K562 (cell line): Measurements from ENCODE around the gene POLR1A. TPM values are rescaled to one million over a fixed set of nuclear protein-coding genes. Genes with fewer than 3 reads are reported as not detected.
A peak's percentile ranks its signal among the peaks of the same experiment; 100 is the strongest.

Experiments used
- ATAC-seq: fragments of 200-7000 bp; cut with Tn5 transposase; 3 replicates; pipeline ENCODE4 v1.9.1; 2020; ENCODE audit warnings: moderate library complexity
- BruUV-seq: library from RNA; stranded (reverse); fragments of 400-500 nt; replicated peaks from 2 replicates; lab custom pipeline; 2021; lab: Mats Ljungman, UMichigan
- CTCF ChIA-PET: fragments of 300-600 bp; formaldehyde crosslinking; extraction: SDS; loops from one replicate; lab custom pipeline; 2021; ENCODE audit warnings: low intra/inter-chr PET ratio; lab: Yijun Ruan, JAX
- POLR2A ChIA-PET: fragments of 300-600, 350-650 bp; sonication (Branson Sonifier 250); formaldehyde crosslinking; extraction: SDS; loops from one replicate; lab custom pipeline; 2021; ENCODE audit warnings: antibody characterized with exemption, inconsistent platforms; lab: Yijun Ruan, JAX
- DNase-seq, 4 experiments: peaks; one replicate each; pipeline versions ENCODE4 v3.0.0 to v3.0.0-alpha.2; 2011 to 2018; ENCODE audit warnings: low spot score in 3 of 4, mixed read lengths in 3 of 4; ENCODE audit errors: extremely low read depth in 1 of 4
- FAIRE-seq: peaks from 2 replicates; lab custom pipeline; 2011; peaks lifted over from hg19 to GRCh38; lab: Jason Lieb, UNC
- H2AFZ ChIP-seq: 2 replicates; pipeline ENCODE4 v1.6.0; 2011; ENCODE audit warnings: low read depth, low read length, control low read depth, inconsistent platforms
- H3K27ac ChIP-seq: fragments of 200-600 bp; 3 replicates; pipeline ENCODE4 v1.8.0; 2011; ENCODE audit warnings: low read depth, mild to moderate bottlenecking, control low read depth, inconsistent platforms, low read length, moderate library complexity, mixed read lengths; ENCODE audit errors: extremely low read depth
- H3K27me3 ChIP-seq, 2 experiments: fragments of 300-600 bp in 1 of 2; 2 replicates in 1 of 2; 3 replicates in 1 of 2; pipeline versions ENCODE4 v1.6.0 to v1.8.0; 2011; ENCODE audit warnings: inconsistent platforms in 2 of 2, low read length in 2 of 2, mild to moderate bottlenecking in 1 of 2, mixed read lengths in 1 of 2, moderate library complexity in 1 of 2; ENCODE audit not compliant: control insufficient read depth in 2 of 2, insufficient read depth in 2 of 2
- H3K36me3 ChIP-seq: fragments of 300-600 bp; 3 replicates; pipeline ENCODE4 v1.8.0; 2011; ENCODE audit warnings: mild to moderate bottlenecking, low read length, inconsistent platforms; ENCODE audit not compliant: control insufficient read depth, insufficient read depth
- H3K4me1 ChIP-seq, 2 experiments: fragments of 200-600 bp in 1 of 2; replicated peaks in 1 of 2; 2 replicates in 1 of 2; 3 replicates in 1 of 2; pipeline versions ENCODE4 v1.5.1 to v1.8.0; 2011; ENCODE audit warnings: inconsistent platforms in 2 of 2, low read length in 2 of 2, mild to moderate bottlenecking in 1 of 2, mixed read lengths in 1 of 2, moderate library complexity in 1 of 2; ENCODE audit not compliant: control insufficient read depth in 2 of 2, insufficient read depth in 2 of 2
- H3K4me2 ChIP-seq: 2 replicates; pipeline ENCODE4 v1.6.1; 2011; ENCODE audit warnings: low read length, control low read depth, inconsistent platforms, mixed read lengths; ENCODE audit not compliant: insufficient read depth
- H3K4me3 ChIP-seq: fragments of 200-600 bp; sonication (generic), shearing (Covaris generic); 2 replicates; pipeline ENCODE4 v1.5.1; 2016; ENCODE audit warnings: control low read depth, inconsistent platforms
- H3K79me2 ChIP-seq: fragments of 200-600 bp; 3 replicates; pipeline ENCODE4 v1.8.0; 2011; ENCODE audit warnings: low read length, inconsistent platforms; ENCODE audit not compliant: control insufficient read depth, insufficient read depth
- H3K9ac ChIP-seq, 2 experiments: 2 replicates each; pipeline versions ENCODE4 v1.6.0 to v1.6.1; 2011; ENCODE audit warnings: low read depth in 2 of 2, low read length in 2 of 2, control low read depth in 1 of 2, inconsistent platforms in 1 of 2, mild to moderate bottlenecking in 1 of 2, mixed read lengths in 1 of 2; ENCODE audit not compliant: insufficient read depth in 1 of 2
- H3K9me1 ChIP-seq: one replicate; pipeline ENCODE4 v1.6.0; 2011; ENCODE audit warnings: inconsistent platforms, mild to moderate bottlenecking, low read length, moderate library complexity; ENCODE audit not compliant: control insufficient read depth, insufficient read depth
- H3K9me3 ChIP-seq: replicated peaks from 2 replicates; pipeline ENCODE4 v1.5.1; 2011; ENCODE audit warnings: low read depth, low read length, inconsistent platforms; ENCODE audit not compliant: control insufficient read depth, insufficient read depth
- H4K20me1 ChIP-seq: replicated peaks from 2 replicates; pipeline ENCODE4 v1.6.1; 2011; ENCODE audit warnings: low read length, inconsistent platforms, mixed read lengths; ENCODE audit not compliant: control insufficient read depth, insufficient read depth
- CAMTA2 ChIP-seq: fragments of 250-450 bp; sonication (Bioruptor Pico); conservative IDR thresholded peaks from 2 replicates; pipeline ENCODE4 v1.5.1; 2022
- EHMT2 ChIP-seq: fragments of 450-650 bp; IDR thresholded peaks from 2 replicates; pipeline ENCODE4 v1.6.1; 2018; ENCODE audit warnings: antibody characterized with exemption
- HDAC1 ChIP-seq, 2 experiments: fragments of 450-650 bp; IDR thresholded peaks; 2 replicates each; pipeline ENCODE4 v1.6.1; 2016 to 2017; ENCODE audit warnings: inconsistent platforms in 1 of 2, mild to moderate bottlenecking in 1 of 2, moderate library complexity in 1 of 2
- HNRNPLL ChIP-seq: fragments of 200-400 bp; formaldehyde crosslinking; IDR thresholded peaks from 2 replicates; pipeline ENCODE4 v1.6.1; 2017; ENCODE audit warnings: low read length, low read depth, mild to moderate bottlenecking; ENCODE audit not compliant: poor library complexity, severe bottlenecking
- PHTF2 ChIP-seq: fragments of 250-450 bp; sonication (Bioruptor Pico); IDR thresholded peaks from 2 replicates; pipeline ENCODE4 v1.5.0; 2021; ENCODE audit warnings: mild to moderate bottlenecking
- SNIP1 ChIP-seq: fragments of 450-650 bp; IDR thresholded peaks from 2 replicates; pipeline ENCODE4 v1.7.1; 2017; ENCODE audit warnings: low read depth, mild to moderate bottlenecking
- ZFX ChIP-seq: sonication (generic); formaldehyde crosslinking; IDR thresholded peaks from 2 replicates; pipeline ENCODE4 v1.8.0; 2022; ENCODE audit warnings: mild to moderate bottlenecking, missing genetic modification reagents, moderate library complexity
- ZNF609 ChIP-seq: sonication (generic); formaldehyde crosslinking; IDR thresholded peaks from 2 replicates; pipeline ENCODE4 v1.8.1; 2023; ENCODE audit warnings: missing genetic modification reagents, mild to moderate bottlenecking, borderline replicate concordance
- WGBS: fragments of 100-300 bp; shearing (Covaris generic); methylation state at CpG from one replicate; pipeline ENCODE4 v1.1.6; 2016; ENCODE audit warnings: low coverage, mixed read lengths; ENCODE audit not compliant: insufficient coverage; ENCODE audit errors: missing lambda C conversion rate; 5-methylcytosine and 5-hydroxymethylcytosine counted together
- in situ Hi-C: fragments of 300-500 bp; cut with MboI; formaldehyde crosslinking; loops from 4 replicates; pipeline ENCODE4 v1.15.0; 2018; ENCODE audit warnings: inconsistent platforms, mixed read lengths
- intact Hi-C: fragments of 100-400 bp; cut with micrococcal nuclease; formaldehyde crosslinking; loops from 2 replicates; pipeline ENCODE4 v1.14.2; 2022
- polyA plus RNA-seq, 8 experiments: library from polyadenylated mRNA; depleted of rRNA in 4 of 8; stranded (reverse) in 5 of 8; unstranded in 3 of 8; fragments of >200 nt; fragmentation: Nextera tagmentation in 2 of 8; fragmentation: Illumina TruSeq in 1 of 8; extraction: Ambion mirVana in 2 of 8; extraction: Trizol in 1 of 8; gene quantifications; 2 replicates each; pipeline versions ENCODE4 v1.2.1 to v1.2.3, GENCODE V29; 2011 to 2014; ENCODE audit warnings: inconsistent platforms in 1 of 8, missing spikeins in 1 of 8
- total RNA-seq, 7 experiments: library from RNA; depleted of rRNA in 6 of 7; stranded (reverse); fragments of >200 nt in 6 of 7; fragmentation: Illumina TruSeq in 2 of 7; extraction: Trizol in 2 of 7; gene quantifications; 2 replicates each; pipeline versions ENCODE4 v1.2.1 to v1.2.3, GENCODE V29; 2011 to 2021; ENCODE audit warnings: low replicate concordance in 1 of 7

Gene POLR1A
- total and polyA plus RNA-seq, 9 of the 15 experiments (the other 6 are each of a cell fraction or from before 2014, with no cell fraction given), result 3.0 to 72.1 (median 21.8) TPM

GRCh38 chr2:86000938-86001312, 104.8 kb downstream of the POLR1A start:
- CTCF ChIA-PET, result interaction anchor here (0.6 kb wide), 1 partner anchor 179 kb away, joined by 4 read pairs; no protein-coding TSS in a partner anchor
- no TSS peak for BruUV-seq
- peaks cover 1% of the 10 kb centered on the region; the same call in 1 of the 2 replicates for H3K9me3 ChIP-seq
- peaks cover 57 to 78% of the 10 kb centered on the region in 2 experiments for H3K4me1 ChIP-seq
- intact Hi-C loops (loop anchor here (2.0 to 5.0 kb wide), 2 partner anchors 49 to 66 kb away; no protein-coding TSS in a partner anchor), in situ Hi-C loops (no loop called here)
- no peak for FAIRE-seq
- peak overlapping the region; percentile 50; the same call in 1 of the 3 replicates for H3K27ac ChIP-seq
- POLR2A ChIA-PET, result no interaction called here
- no peaks in the 10 kb centered on the region for H3K79me2 ChIP-seq
- H4K20me1 ChIP-seq, result no peaks in the 10 kb centered on the region
- no peaks in the 10 kb centered on the region for H3K9me1 ChIP-seq
- H3K36me3 ChIP-seq, result no peaks in the 10 kb centered on the region
- H3K4me3 ChIP-seq, result no peak overlapping the region
- peak overlapping the region; percentile 73 for H2AFZ ChIP-seq
- no peak overlapping the region for H3K4me2 ChIP-seq
- TF ChIP-seq ZNF609 (no peak), CAMTA2 (CRISPR knock-in tag) (no peak), PHTF2 (CRISPR knock-in tag) (no peak), HNRNPLL (no peak), HDAC1 (IDR thresholded peaks at IDR 0.05) (peak in 1 of 2 experiments; percentile 45; a peak in 1 of 4 replicates), SNIP1 (no peak), ZFX (no peak), EHMT2 (0 out of 2 replicates have a peak, but pooled peaks have one; percentile 10)
- TF ChIP-seq, all 486 proteins: peak for 2
- DNase-seq (peak in 1 of 4 experiments; percentile 17), ATAC-seq (no peak)
- Histone ChIP-seq H3K9ac (peak overlapping the region in 1 of 2 experiments; percentile 36; a peak in 1 of 4 replicates), H3K27me3 (no peaks in the 10 kb centered on the region)
- 33% methylated on average over 2 of the region's 2 CpGs for WGBS
